CD4-positive, alpha-beta T cell treated with Interleukin-15 for 4 hours (primary cell): ENCODE data around the gene DDIT3.
"Not testable (repeated sequence)": the region's sequence is repeated elsewhere in the genome, so short reads cannot be mapped to it uniquely, and the experiment has no call there.

Experiments used
- DNase-seq: peaks from one replicate; pipeline ENCODE4 v3.0.0-alpha.2; 2020; ENCODE audit warnings: low spot score

Gene DDIT3

DNA sequence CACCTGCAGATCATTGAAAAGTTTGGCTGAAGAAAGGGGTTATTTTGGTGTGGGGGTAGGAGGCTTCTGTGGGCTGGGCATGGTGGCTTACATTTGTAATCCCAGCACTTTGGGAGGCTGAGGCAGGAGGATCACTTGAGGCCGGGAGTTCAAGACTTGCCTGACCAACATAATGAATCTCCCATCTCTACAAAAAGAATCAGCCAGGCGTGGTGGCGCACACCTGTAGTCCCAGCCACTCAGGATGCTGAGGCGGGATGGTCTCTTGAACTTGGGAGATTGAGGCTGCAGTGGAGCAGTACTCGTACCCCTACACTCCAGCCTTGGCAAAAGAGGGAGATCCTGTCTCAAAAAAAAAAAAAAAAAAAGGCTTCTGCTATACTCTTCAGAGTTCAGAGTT is 7.0 kb downstream of the DDIT3 start:
- DNase-seq = no peak

DNA sequence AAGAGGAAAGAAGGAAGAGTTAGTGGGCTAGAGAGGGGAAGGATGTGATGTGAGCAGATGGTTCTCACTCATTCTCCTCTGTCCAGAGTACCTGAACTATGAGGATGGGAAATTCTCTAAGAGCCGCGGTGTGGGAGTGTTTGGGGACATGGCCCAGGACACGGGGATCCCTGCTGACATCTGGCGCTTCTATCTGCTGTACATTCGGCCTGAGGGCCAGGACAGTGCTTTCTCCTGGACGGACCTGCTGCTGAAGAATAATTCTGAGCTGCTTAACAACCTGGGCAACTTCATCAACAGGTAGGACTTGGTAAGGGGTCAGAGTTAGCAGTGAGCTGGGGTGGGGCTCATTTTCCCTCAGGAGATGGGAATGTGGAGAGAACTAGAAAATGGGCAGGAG is 7.6 kb downstream of the DDIT3 start:
- no peak for DNase-seq

DNA sequence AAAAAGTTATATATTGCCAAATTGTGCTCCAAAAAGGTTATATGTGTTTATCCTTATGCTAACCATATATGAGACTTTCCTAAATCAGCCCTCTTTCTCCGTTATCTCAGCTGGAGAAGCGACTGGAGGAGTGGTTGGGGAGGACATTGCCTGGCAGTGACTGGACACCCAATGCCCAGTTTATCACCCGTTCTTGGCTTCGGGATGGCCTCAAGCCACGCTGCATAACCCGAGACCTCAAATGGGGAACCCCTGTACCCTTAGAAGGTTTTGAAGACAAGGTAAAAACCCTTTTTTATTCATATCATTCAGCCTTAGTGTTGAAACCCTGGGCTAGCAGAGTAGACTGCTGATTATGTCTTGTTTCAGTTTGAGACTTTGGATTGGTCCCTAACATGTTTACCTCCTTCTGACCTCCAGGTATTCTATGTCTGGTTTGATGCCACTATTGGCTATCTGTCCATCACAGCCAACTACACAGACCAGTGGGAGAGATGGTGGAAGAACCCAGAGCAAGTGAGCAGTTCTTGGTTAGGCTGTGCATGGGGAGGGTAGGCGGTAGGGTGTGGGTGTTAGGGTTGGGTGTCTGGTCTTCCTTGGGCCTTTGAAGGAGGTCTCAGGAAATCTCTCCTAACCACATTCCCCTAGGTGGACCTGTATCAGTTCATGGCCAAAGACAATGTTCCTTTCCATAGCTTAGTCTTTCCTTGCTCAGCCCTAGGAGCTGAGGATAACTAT is 8.6 kb downstream of the DDIT3 start:
- DNase-seq = no peak

DNA sequence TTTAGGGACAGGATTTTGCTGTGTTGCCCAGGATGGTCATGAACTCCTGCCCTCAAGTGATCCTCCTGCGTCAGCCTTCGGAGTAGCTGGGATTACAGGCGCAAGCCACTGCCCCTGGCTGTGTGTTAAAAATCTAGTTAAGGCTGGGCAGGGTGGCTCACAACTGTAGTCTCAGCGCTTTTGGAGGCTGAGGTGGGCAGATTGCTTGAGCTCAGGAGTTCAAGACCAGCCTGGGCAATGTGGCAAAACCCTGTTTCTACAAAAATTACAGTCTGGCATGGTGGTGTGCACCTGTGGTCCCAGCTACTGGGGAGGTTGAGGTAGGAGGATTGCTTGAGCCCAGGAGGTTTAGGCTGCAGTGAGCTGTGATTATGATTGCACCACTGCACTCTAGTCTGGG is 9.2 kb downstream of the DDIT3 start:
- no peak for DNase-seq

DNA sequence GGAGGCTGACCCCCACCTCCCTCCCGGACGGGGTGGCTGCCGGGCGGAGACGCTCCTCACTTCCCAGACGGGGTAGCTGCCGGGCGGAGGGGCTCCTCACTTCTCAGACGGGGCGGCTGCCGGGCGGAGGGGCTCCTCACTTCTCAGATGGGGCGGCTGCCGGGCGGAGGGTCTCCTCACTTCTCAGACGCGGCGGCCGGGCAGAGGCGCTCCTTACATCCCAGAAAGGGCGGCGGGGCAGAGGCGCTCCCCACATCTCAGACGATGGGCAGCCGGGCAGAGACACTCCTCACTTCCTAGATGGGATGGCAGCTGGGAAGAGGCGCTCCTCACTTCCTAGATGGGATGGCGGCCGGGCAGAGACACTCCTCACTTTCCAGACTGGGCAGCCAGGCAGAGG is 12.5 kb downstream of the DDIT3 start:
- DNase-seq = not testable (repeated sequence)

DNA sequence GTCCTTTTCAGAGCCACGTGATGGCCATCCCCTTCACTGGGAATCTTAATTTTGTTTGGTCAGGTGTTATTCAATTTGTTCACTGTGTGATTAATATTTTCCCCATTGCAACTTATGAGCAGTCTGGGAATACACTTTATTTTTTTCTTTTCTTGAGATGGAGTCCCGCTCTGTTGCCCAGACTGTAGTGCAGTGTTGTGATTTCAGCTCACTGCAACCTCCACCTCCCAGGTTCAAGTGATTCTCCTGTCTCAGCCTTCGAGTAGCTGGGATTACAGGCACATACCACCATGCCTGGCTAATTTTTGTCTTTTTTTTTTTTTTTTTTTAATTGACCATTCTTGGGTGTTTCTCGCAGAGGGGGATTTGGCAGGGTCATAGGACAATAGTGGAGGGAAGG is 13.8 kb downstream of the DDIT3 start:
- not testable (repeated sequence) for DNase-seq

DNA sequence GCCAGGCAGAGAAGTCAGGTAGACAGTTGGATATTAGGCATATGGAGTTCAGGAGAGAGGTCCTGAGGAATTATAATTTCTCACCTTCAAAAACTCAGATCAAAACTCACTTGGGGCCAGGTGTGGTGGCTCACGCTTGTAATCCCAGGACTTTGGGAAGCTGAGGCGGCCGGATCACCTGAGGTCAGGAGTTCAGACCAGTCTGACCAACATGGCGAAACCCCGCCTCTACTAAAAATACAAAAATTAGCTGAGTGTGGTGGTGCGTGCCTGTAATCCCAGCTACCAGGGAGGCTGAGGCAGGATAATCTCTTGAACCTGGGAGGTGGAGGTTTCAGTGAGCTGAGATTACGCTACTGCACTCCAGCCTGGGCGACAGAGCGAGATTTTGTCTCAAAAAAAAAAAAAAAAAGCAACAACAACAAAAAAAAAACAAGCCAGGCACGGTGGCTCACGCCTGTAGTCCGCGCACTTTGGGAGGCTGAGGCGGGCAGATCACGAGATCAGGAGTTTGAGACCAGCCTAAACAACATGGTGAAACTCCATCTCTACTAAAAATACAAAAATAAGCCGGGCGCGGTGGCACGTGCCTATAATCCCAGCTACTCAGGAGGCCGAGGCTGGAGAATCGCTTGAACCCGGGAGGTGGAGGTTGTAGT is 17.9 kb downstream of the DDIT3 start:
- not testable (repeated sequence) for DNase-seq

DNA sequence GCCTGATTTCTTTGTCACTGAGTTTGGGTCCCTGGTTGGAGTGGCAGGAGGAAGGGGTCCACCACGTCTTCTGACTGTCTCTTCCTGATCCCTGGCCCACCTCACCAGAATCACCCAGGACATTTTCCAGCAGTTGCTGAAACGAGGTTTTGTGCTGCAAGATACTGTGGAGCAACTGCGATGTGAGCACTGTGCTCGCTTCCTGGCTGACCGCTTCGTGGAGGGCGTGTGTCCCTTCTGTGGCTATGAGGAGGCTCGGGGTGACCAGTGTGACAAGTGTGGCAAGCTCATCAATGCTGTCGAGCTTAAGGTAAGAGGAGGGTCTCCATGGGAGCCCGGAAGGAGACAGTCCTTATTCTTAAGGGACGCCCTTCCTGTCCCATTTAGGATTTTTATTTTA is 20.1 kb downstream of the DDIT3 start:
- no peak for DNase-seq

DNA sequence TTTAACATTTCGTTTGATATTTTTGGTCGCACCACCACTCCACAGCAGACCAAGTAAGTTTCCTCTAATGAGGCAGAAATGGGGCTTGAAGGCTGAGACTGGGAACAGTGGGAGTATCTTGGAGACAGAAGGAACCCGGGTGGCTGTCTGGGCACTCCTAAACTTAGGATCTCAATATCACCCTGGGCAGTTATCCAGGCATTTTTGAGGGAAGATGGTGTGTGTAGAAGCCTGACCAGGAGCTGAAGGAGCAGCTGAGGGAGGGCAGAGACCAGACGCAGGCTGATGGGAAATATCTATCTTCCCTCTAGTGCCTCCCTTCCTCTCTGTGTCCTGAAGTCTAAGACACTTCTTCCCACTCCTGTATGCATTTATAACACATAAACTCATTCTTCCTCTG is 21.7 kb downstream of the DDIT3 start:
- no peak for DNase-seq

DNA sequence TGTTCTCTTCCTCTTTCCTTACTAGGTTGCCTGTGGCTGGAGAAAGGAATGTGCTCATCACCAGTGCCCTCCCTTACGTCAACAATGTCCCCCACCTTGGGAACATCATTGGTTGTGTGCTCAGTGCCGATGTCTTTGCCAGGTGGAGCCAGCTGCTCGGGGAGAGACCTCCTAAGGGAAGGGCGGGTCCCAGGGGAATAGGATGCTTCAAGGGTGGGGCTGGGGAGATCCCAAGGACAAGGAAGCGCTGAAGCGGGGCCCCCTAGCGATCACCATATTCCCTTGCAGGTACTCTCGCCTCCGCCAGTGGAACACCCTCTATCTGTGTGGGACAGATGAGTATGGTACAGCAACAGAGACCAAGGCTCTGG is 22.2 kb downstream of the DDIT3 start:
- DNase-seq = no peak

DNA sequence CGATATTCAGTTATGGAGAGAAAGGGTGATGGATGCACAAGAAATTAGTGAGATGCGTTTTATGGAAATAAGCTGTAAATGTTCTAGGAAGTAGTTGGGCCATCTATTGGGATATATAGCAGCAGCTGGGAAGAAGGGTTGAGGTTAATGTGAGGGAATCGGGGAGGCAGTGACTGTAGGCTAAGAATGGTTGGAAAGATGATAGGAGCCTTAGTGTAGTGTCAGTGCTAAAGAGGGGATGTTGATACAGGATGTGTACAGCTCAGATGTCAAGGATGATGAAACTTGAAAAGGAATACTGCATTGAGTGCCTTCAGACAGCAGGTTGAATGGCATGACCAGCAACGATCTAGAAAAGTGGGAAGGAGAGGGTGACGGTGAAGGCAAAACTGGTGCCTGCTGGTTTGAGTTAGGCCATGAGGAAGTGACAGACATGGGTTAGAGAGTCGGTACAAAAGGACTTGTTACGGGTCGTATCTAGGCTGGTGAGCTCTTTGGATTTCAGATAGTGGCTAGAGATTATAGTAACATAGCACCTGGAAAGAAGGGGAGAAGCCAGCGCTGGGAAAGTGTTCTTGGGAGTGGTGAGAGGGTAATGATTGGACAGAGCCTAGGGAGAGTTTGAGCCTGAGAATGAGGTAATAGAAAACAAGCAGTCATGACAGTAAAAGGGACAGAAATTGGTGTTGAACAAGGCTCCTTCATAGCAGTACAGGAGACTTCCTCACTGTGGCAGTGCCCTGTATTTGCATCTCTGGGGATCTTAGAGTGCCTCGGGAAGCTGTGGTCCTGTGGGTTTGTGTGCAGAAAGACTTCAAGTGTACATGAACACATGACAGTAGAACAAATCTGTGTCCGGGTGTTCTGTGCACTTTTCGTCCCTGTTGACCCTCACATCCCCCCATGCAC is 22.8 kb downstream of the DDIT3 start:
- DNase-seq = no peak

DNA sequence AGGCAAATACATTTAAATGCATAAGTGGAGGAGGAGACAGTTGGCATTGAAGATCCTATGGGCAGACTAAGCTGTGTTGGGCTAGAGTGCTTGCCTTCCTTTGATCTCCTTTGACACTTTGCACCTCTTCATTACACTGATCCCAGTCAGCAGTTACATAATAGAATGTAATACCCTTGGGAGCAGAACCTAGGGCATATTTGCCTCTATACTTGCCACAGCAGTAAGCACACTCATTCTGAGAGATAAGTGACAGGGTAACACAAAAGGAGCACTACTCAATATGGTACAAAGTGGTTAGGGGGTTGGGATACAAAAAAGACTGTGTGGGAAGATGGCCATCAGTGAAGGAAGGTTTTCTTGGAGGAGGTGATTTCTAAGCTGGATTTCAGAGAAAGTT is 23.5 kb downstream of the DDIT3 start:
- DNase-seq = no peak

DNA sequence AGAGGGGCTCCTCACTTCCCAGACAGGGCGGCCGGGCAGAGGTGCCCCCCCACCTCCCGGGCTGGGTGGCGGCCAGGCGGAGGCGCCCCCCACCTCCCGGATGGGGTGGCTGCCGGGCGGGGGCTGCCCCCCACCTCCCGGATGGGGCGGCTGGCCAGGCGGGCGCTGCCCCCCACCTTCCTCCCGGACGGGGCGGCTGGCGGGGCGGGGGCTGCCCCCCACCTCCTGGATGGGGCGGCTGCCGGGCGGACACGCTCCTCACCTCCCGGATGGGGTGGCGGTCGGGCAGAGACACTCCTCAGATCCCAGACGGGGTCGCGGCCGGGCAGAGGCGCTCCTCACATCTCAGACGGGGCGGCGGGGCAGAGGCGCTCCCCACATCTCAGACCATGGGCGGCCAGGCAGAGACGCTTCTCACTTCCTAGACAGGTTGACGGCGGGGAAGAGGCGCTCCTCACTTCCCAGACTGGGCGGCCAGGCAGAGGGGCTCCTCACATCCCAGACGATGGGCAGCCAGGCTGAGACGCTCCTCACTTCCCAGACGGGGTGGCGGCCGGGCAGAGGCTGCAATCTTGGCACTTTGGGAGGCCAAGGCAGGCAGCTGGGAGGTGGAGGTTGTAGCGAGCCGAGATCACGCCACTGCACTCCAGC is 25.1 kb downstream of the DDIT3 start:
- DNase-seq = not testable (repeated sequence)

DNA sequence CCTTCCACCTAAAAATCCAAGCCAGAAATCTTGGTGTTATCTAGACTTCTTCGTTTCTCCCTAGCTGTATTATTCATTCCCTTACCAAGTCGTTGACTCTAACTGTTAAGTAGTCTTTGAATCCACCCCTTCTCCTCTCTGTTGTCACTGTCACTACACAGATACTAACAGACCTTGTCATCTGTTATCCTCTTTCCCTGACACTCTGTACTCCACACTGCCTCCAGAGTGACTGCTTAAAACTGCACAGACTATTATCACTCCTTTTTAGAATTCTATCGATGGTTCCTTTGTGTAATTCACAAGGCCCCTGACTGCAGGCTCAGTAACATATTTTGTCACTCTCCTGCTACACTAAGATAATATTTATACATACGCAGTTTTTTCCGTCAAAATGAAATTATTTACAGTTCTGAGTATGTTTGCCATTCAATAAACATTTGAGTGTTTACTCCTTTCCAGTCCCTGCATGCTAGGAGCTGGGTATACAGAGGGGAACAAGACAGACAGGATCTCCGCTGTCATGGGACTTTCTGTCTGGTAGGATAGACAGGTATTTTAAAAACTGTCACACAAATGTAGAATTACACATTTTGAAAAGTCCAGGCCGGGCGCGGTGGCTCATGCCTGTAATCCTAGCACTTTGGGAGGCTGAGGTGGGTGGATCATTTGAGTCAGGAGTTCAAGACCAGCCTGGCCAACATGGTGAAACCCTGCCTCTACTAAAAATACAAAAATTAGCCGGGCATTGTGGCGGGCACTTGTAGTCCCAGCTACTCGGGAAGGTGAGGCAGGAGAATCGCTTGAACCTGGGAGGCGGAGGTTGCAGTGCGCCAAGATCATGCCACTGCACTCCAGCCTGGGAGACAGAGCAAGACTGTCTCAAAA is 28.7 kb downstream of the DDIT3 start:
- no peak for DNase-seq

DNA sequence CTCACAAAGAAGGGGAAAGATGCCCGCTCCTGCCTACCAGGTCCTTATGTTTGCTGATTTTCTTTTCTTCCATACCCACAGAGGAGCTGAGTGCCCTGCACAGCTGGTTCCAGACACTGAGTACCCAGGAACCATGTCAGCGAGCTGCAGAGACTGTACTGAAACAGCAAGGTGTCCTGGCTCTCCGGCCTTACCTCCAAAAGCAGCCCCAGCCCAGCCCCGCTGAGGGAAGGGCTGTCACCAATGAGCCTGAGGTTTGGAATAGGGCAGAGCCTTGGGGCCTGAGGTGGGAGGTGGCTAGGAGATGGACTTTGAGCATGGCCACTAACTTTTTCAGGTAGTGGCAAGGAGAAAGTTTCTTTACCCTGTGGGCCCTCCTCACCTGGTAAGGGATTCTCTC is 30.2 kb downstream of the DDIT3 start:
- no peak for DNase-seq

DNA sequence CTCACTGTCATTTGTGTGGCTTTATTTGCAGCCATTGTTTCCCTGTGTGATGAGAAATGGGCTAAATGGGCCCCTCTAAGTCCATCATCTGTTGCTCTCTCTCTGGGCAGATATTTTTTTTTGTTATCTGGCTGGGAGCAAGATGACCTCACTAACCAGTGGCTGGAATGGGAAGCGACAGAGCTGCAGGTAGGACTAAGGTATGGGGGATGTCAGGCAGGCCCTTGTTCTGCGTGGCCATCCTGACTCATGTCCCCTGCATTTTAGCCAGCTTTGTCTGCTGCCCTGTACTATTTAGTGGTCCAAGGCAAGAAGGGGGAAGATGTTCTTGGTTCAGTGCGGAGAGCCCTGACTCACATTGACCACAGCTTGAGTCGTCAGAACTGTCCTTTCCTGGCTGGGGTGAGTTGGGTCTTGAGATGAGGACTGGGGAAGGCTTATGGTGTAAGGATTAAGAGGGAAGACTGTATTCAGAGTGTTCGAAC is 31.1 kb downstream of the DDIT3 start:
- DNase-seq = no peak

DNA sequence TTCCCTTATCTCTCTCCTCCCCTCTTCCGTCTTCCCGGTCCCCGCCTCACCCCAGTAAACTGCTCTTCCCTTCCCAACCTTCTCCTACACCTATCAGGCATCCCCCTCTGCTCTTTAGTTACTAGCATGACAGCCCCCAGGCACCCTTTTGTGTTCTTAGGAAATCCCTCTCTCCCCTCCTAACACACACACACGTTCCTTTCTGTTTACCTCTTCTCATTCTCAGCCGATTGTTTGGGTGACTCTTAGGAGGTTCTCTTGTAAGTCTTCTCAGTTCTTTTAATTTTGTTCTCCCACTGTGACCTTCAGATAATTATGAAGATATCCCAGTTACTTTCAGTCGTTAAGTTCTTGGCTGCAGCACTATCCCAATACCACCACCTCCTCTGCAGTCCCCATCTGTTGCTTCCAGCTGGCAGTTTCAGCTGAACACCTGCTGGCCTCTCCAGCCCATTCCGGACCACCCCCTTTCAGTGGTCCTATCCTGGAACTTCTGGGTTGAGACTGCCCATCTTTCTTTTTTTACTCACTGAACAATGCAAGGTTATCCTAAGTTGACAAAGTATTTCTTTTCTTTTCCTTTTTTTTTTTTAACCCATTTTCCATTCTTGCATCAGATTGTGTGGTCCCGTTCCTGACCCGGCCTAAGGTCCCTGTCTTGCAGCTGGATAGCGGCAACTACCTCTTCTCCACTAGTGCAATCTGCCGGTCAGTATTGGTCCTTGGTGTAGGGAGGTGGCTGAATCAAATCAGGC is 31.7 kb downstream of the DDIT3 start:
- no peak for DNase-seq

DNA sequence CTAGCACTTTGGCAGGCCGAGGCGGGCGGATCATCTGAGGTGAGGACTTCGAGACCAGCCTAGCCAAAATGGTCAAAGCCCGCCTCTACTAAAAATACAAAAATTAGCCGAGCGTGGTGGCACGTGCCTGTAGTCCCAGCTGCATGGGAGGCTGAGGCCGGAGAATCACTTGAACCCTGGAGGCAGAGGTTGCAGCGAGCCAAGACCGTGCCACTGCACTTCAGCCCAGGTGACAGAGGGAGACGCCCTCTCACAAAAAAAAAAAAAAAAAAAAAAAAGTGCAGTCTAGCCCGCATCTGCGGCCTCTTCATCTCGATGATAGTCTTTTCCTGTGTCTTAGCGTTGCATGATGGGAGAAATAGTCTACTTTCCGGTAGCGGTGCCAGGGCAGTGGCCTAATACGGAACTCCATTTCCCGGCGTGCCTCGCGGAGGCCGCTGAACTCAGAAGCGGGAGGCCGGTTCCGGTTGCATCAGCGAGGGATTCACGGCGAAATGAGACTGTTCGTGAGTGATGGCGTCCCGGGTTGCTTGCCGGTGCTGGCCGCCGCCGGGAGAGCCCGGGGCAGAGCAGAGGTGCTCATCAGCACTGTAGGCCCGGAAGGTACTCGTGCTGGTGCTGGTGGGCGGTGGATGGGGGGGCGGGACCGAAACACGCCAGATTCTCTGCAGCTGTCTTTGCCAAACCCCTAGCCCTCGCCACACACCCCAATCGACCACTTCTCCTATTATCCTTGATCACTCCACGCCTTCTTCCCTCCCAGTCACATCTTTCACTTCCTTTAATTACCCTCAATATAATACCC is 32.5 kb downstream of the DDIT3 start, which contains the start of gene MARS1:
TSS of gene MARS1 (plus strand) at position 472 of the 805 bp plus-strand sequence. CDS start at position 495, 23 bp downstream.
- peak; percentile 95 for DNase-seq

DNA sequence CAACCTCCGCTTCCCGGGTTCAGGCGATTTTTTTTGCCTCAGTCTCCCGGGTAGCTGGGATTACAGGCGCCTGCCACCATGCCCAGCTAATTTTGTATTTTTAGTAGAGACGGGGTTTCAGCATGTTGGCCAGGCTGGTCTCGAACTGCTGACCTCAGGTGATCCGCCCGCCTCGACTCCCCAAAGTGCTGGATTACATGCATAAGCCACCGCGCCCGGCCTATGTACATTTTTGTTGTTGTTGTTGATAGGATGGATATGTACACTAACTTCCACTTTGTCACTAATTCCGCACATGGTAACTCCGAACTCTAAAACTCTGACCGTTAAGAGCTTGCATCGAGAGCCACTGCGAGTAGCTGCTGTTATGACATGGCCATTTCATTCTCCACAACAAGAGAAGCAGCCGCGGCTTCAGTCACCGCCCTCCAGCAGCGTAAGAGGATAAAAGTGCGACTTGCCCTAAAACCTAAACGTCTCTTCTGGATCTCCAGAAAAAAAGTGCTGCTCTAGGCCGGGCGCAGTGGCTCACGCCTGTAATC is 33.2 kb downstream of the DDIT3 start:
- no peak for DNase-seq
